Ectodermal cell (in vitro differentiated cells): ENCODE data around the gene LRRC27.

Source experiments
- H3K27ac ChIP-seq: 2 replicates; pipeline ENCODE4 v1.7.0; 2013; ENCODE audit warnings: mild to moderate bottlenecking, low read depth, low read length; ENCODE audit not compliant: insufficient read depth, poor library complexity, severe bottlenecking
- H3K27me3 ChIP-seq: 2 replicates; pipeline ENCODE4 v1.7.0; 2013; ENCODE audit warnings: mild to moderate bottlenecking, low read length; ENCODE audit not compliant: insufficient read depth, control insufficient read depth, poor library complexity, severe bottlenecking
- H3K36me3 ChIP-seq: one replicate; pipeline ENCODE4 v1.7.0; 2013; ENCODE audit warnings: low read length; ENCODE audit not compliant: control insufficient read depth, insufficient read depth
- H3K4me1 ChIP-seq: one replicate; pipeline ENCODE4 v1.7.0; 2013; ENCODE audit warnings: low read length; ENCODE audit not compliant: control insufficient read depth, insufficient read depth
- H3K4me3 ChIP-seq: 2 replicates; pipeline ENCODE4 v1.7.0; 2013; ENCODE audit warnings: low read depth, low read length, control low read depth; ENCODE audit not compliant: insufficient read depth
- H3K9me3 ChIP-seq: 2 replicates; pipeline ENCODE4 v1.7.0; 2013; ENCODE audit warnings: mild to moderate bottlenecking, low read length, moderate library complexity; ENCODE audit not compliant: control insufficient read depth
- WGBS, 2 experiments: methylation state at CpG; one replicate each; pipeline ENCODE4 v1.1.7; 2013; ENCODE audit warnings: missing lambda C conversion rate in 2 of 2; 5-methylcytosine and 5-hydroxymethylcytosine counted together

The LRRC27 gene

DNA sequence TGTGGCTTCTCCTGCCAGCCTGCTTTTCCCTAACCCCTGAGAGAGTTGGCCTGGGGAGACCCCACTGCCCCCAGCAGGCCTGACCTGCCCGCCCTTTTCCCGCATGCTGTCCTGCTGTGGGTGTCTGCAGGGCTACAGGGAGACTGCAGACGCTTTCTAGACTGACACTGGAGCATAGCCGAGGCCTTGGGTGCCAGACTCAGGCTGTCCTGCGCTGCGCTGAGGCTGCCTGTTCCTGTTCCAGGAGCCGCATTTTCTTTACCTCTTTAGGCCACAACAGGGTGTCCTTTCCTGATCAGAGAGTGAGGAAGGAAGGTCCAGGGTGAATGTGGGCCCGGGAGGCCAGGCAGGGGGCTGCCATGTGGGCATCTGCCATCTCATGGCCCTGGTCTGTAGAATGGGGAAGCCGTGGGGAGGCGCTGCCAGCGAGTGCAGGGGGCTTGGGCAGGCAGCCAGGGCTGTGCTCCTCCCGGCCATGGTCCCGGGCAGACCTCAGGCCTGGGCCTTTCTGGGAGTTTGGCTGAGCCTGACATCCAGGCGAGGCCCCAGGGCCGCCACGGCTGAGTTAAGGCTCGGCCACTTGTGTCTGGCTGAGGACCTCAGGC, 68.7 kb downstream of the LRRC27 start:
- H3K27me3 ChIP-seq = peaks cover 25% of the 10 kb centered on the region
- WGBS, 2 experiments = 80 to 82% methylated on average over 17 of the region's 17 CpGs
- H3K9me3 ChIP-seq = no peaks in the 10 kb centered on the region
- no peaks in the 10 kb centered on the region for H3K36me3 ChIP-seq
- no peak overlapping the region for H3K4me3 ChIP-seq
- no peak overlapping the region for H3K27ac ChIP-seq
- peaks cover 9% of the 10 kb centered on the region for H3K4me1 ChIP-seq

DNA sequence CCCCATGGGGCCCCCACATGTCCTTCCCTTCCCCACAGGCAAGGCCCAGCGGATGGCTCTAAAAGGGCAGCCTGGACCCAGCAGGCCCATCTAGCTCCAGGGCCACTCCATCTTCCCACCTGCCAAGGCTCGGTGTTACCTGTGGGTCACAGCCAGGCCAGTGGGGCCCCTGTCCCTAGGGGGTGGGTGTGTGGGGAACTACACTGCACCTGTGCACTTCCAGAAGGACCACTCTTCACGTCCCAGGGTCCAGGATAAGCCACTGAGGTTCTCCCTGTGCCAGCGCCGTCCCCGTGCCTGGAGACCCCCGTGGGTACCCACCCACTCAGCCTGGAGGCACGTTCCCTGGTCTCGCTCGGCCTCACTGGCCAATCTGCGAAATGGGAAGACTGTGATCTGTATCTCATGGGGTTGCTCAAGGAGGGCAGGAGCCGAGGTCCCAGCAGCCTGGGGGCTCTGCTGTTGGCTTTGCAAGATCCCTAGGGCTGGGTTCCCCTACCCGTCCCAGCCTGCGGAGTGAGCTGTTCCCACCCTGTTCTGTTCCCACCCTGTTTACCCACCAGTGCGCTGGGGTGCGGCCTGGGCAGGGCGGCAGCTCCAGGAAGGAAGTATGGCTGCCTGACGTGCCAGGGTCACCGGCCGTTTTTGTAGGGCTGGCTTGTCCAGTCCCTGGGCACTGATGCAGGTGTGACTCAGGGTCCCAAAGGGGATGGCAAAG, 69.6 kb downstream of the LRRC27 start:
- Histone ChIP-seq H3K9me3 (no peaks in the 10 kb centered on the region), H3K27ac (no peak overlapping the region), H3K36me3 (no peaks in the 10 kb centered on the region), H3K27me3 (peaks cover 17% of the 10 kb centered on the region), H3K4me3 (no peak overlapping the region), H3K4me1 (peaks cover 9% of the 10 kb centered on the region)
- WGBS, 2 experiments = 94 to 95% methylated on average over 20 of the region's 20 CpGs

GRCh38 chr10:132402781-132403241, 70.8 kb downstream of the LRRC27 start:
- no peak overlapping the region for H3K4me3 ChIP-seq
- no peaks in the 10 kb centered on the region for H3K9me3 ChIP-seq
- H3K27me3 ChIP-seq = peaks cover 9% of the 10 kb centered on the region
- H3K4me1 ChIP-seq = peaks cover 5% of the 10 kb centered on the region
- 90% methylated on average over 24 of the region's 24 CpGs for WGBS, 2 experiments
- H3K36me3 ChIP-seq = no peaks in the 10 kb centered on the region
- no peak overlapping the region for H3K27ac ChIP-seq

DNA sequence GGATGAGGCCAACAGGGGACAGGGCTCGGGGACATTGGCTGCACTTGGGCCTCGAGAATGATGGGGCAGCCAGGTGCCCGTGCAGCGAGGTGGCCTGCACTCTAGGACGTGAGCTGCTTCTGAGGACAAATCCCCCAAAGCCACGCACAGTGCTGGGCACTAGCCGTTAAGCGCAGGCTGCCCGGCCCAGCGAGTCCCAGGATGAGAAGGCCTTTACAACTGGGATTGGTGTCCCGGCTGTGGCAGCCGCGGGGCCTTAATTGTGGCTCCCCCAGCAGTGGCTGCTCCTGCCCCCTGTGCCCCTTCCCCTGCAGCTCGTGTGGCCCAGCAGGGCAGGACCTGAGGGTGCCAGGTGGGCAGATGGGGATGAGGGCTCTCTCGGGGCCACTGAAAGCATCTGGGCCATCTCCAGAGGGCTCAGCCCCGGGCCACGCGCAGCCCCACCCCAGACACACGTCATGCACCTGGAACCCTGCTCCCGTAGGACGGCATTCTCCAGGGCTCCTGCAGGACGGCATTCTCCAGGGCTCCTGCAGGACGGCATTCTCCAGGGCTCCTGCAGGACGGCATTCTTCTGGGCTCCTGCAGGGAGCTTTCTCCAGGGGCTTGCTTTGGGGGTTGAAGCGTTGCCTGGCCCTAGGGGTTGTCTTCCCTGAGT, 71.6 kb downstream of the LRRC27 start:
- Histone ChIP-seq H3K4me1 (peaks cover 7% of the 10 kb centered on the region), H3K4me3 (no peak overlapping the region), H3K36me3 (no peaks in the 10 kb centered on the region), H3K27ac (no peak overlapping the region), H3K27me3 (peaks cover 1% of the 10 kb centered on the region), H3K9me3 (no peaks in the 10 kb centered on the region)
- 85% methylated on average over 25 of the region's 25 CpGs for WGBS, 2 experiments

GRCh38 chr10:132404169-132404880, 72.3 kb downstream of the LRRC27 start:
- 87 to 88% methylated on average over 32 of the region's 32 CpGs for WGBS, 2 experiments
- no peaks in the 10 kb centered on the region for H3K27me3 ChIP-seq
- peaks cover 9% of the 10 kb centered on the region for H3K4me1 ChIP-seq
- no peaks in the 10 kb centered on the region for H3K9me3 ChIP-seq
- no peak overlapping the region for H3K4me3 ChIP-seq
- H3K36me3 ChIP-seq = no peaks in the 10 kb centered on the region
- no peak overlapping the region for H3K27ac ChIP-seq

DNA sequence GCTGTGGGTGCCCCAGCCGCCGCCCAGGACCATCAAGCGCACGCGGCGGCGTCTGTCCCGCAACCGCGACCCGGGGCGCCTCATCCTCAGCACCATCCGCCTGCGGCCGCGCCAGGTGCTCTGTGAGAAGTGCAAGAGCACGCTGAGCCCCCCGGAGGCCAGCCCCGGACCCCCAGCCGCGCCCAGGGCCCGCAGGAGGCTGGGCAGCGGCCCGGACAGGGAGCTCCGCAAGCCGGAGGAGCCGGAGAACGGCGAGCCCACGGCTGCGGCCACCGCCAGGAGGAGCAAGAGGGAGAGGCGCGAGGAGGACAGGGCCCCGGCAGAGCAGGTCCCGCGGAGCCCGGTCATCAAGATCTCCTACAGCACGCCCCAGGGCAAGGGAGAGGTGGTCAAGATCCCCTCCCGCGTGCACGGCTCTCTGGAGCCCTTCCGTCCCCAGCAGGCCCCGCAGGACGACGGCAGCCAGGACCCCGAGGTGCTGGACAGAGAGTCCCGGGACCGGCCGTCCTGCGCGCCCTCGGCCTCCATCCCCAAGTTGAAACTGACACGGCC, 73.0 kb downstream of the LRRC27 start:
- Histone ChIP-seq H3K36me3 (no peaks in the 10 kb centered on the region), H3K9me3 (no peaks in the 10 kb centered on the region), H3K27me3 (no peaks in the 10 kb centered on the region), H3K4me1 (peaks cover 9% of the 10 kb centered on the region), H3K4me3 (no peak overlapping the region), H3K27ac (no peak overlapping the region)
- WGBS, 2 experiments = 89 to 91% methylated on average over 54 of the region's 54 CpGs

- no peak overlapping the region for H3K4me3 ChIP-seq
- no peaks in the 10 kb centered on the region for H3K9me3 ChIP-seq
- H3K27ac ChIP-seq = no peak overlapping the region
- H3K27me3 ChIP-seq = no peaks in the 10 kb centered on the region
- 96% methylated on average over 53 of the region's 53 CpGs for WGBS, 2 experiments
- H3K36me3 ChIP-seq = no peaks in the 10 kb centered on the region
- H3K4me1 ChIP-seq = peaks cover 9% of the 10 kb centered on the region
Observed at GRCh38 chr10:132405463-132405991, 73.5 kb downstream of the LRRC27 start.

DNA sequence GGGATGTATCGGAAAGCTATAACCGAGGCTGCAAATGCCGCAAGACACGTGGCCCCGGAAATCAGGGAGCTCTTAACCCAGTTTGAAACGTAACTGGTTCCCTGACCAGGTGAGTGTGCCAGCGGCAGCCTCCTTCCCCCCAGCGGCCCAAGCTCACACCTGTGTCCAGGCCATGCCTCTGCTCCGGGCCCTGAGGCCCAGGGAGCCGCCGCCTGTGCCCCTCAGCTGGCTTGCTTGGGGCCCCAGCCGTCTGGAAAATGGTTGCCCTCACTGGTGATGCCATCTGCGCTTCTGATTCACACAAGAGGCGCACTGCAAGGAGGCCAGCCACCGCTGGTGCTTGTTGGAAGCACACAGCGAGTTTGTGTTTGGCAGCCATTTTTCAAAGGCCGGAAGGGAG, 74.2 kb downstream of the LRRC27 start:
- Histone ChIP-seq H3K9me3 (no peaks in the 10 kb centered on the region), H3K36me3 (no peaks in the 10 kb centered on the region), H3K27me3 (no peaks in the 10 kb centered on the region), H3K4me3 (no peak overlapping the region), H3K27ac (no peak overlapping the region), H3K4me1 (peaks cover 9% of the 10 kb centered on the region)
- 93 to 95% methylated on average over 17 of the region's 17 CpGs for WGBS, 2 experiments

GRCh38 chr10:132406750-132407149, 74.8 kb downstream of the LRRC27 start:
- Histone ChIP-seq H3K27me3 (no peaks in the 10 kb centered on the region), H3K36me3 (no peaks in the 10 kb centered on the region), H3K4me1 (peaks cover 10% of the 10 kb centered on the region), H3K4me3 (no peak overlapping the region), H3K27ac (no peak overlapping the region), H3K9me3 (no peaks in the 10 kb centered on the region)
- WGBS, 2 experiments = 94% methylated on average over 16 of the region's 16 CpGs
